Kidney capillary endothelial cell (primary cell): ENCODE measurements around the gene PCDHGB3.
"Not testable (repeated sequence)": the region's sequence is repeated elsewhere in the genome, so short reads cannot be mapped to it uniquely, and the experiment has no call there.

Source experiments
- DNase-seq: peaks from one replicate; pipeline ENCODE4 v3.0.0-alpha.2; 2018; ENCODE audit warnings: low spot score

Gene PCDHGB3

GRCh38 chr5:141392429-141393198 lies 22.6 kb downstream of the PCDHGB3 start, which contains the start of gene PCDHGA8:
Gene PCDHGA8, plus strand, starts transcription at chr5:141392633. Its CDS starts 181 bp downstream, at chr5:141392814.
- no peak for DNase-seq

- no peak for DNase-seq
These were observed 23.2 kb downstream of the PCDHGB3 start for GRCh38 chr5:141393267-141393666.

GRCh38 chr5:141394401-141395187 lies 24.6 kb downstream of the PCDHGB3 start:
- DNase-seq, result not testable (repeated sequence)

- DNase-seq, result not testable (repeated sequence)
These were observed 27.9 kb downstream of the PCDHGB3 start, which contains the start of gene PCDHGB5 for GRCh38 chr5:141397756-141398551. Gene PCDHGB5, plus strand, starts transcription at chr5:141397947. Its CDS starts 181 bp downstream, at chr5:141398128.

DNA sequence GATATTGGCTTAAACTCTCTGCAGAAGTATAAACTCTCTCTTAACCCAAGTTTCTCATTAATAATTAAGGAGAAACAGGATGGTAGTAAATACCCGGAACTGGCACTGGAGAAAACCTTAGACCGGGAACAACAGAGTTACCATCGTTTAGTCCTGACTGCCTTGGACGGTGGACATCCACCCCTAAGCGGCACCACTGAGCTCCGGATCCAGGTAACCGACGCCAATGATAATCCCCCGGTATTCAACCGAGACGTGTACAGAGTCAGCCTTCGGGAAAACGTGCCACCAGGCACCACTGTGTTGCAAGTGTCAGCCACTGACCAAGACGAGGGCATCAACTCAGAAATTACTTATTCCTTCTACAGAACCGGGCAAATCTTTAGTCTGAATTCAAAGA lies 28.6 kb downstream of the PCDHGB3 start:
- DNase-seq, result no peak

DNA sequence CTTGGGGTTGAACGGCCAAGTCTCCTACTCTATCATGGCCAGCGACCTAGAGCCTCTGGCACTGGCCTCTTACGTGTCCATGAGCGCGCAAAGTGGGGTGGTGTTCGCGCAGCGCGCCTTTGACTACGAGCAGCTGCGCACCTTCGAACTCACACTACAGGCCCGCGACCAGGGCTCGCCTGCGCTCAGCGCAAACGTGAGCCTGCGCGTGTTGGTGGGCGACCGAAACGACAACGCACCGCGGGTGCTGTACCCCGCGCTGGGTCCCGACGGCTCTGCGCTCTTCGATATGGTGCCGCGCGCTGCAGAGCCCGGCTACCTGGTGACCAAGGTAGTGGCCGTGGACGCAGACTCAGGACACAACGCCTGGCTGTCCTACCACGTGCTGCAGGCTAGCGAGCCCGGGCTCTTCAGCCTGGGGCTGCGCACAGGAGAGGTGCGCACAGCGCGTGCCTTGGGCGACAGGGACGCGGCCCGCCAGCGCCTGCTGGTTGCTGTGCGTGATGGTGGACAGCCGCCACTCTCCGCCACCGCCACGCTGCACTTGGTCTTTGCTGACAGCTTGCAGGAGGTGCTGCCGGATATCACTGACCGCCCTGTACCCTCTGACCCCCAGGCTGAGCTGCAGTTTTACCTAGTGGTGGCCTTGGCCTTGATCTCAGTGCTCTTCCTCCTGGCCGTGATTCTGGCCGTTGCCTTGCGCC lies 29.7 kb downstream of the PCDHGB3 start:
- no peak for DNase-seq

DNA sequence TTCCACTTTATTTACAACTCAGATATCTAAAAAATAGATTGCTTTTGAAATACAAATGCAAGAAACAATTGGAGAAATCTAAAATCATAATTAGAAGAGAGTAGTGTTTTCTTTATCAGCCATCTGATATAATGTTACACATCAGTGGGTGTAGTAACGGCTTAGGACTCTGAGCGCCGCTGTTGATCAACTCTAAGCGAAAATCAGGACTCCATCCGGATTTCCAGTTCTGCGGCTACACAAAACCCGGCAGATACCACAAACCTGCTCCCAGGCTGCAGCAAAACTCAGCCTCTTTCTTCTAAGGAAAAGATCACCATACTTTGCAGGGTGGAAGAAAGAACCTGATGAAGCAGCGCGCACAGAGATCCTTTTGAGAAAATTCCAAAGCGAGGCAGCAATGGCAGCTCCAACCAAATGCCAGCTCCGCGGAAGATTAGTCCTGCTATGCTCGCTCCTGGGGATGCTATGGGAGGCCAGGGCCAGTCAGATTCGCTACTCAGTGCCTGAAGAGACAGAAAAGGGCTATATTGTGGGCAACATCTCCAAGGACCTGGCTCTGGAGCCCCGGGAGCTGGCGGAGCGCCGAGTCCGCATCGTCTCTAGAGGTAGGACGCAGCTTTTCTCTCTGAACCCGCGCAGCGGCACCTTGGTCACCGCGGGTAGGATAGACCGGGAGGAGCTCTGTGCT lies 32.7 kb downstream of the PCDHGB3 start, which contains the start of gene PCDHGA9:
Gene PCDHGA9 (plus strand): TSS at position 226 of the 691 bp plus-strand sequence. CDS start 175 bp downstream, at position 401.
- DNase-seq, result no peak

GRCh38 chr5:141403387-141403786 lies 33.3 kb downstream of the PCDHGB3 start:
- no peak for DNase-seq

GRCh38 chr5:141407790-141408505 lies 37.9 kb downstream of the PCDHGB3 start, which contains the start of gene PCDHGB6:
Gene PCDHGB6, plus strand, starts transcription at chr5:141408021. Its CDS starts 182 bp downstream, at chr5:141408203.
- not testable (repeated sequence) for DNase-seq

DNA sequence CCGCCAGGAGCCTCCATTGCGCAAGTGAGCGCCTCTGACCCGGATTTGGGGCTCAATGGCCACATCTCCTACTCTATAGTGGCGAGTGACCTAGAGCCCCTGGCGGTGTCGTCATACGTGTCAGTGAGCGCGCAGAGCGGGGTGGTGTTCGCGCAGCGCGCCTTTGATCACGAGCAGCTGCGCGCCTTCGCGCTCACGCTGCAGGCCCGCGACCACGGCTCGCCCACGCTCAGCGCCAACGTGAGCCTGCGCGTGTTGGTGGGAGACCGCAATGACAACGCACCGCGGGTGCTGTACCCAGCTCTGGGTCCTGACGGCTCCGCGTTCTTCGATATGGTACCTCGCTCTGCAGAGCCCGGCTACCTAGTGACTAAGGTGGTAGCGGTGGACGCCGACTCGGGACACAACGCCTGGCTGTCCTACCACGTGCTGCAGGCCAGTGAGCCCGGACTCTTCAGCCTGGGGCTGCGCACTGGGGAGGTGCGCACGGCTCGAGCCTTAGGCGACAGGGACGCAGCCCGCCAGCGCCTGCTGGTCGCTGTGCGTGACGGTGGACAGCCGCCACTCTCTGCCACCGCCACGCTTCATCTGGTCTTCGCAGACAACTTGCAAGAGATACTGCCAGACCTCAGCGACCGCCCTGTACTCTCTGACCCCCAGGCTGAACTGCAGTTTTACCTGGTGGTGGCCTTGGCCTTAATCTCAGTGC lies 39.7 kb downstream of the PCDHGB3 start:
- no peak for DNase-seq

GRCh38 chr5:141411575-141411974 lies 41.5 kb downstream of the PCDHGB3 start:
- DNase-seq, result no peak

- peak; percentile 58 for DNase-seq
These were observed 43.0 kb downstream of the PCDHGB3 start, which contains the start of gene PCDHGA10 for GRCh38 chr5:141412854-141413539. Gene PCDHGA10, plus strand, starts transcription at chr5:141412987. Its CDS starts 189 bp downstream, at chr5:141413176.

- no peak for DNase-seq
These were observed 43.6 kb downstream of the PCDHGB3 start for GRCh38 chr5:141413540-141414069.

DNA sequence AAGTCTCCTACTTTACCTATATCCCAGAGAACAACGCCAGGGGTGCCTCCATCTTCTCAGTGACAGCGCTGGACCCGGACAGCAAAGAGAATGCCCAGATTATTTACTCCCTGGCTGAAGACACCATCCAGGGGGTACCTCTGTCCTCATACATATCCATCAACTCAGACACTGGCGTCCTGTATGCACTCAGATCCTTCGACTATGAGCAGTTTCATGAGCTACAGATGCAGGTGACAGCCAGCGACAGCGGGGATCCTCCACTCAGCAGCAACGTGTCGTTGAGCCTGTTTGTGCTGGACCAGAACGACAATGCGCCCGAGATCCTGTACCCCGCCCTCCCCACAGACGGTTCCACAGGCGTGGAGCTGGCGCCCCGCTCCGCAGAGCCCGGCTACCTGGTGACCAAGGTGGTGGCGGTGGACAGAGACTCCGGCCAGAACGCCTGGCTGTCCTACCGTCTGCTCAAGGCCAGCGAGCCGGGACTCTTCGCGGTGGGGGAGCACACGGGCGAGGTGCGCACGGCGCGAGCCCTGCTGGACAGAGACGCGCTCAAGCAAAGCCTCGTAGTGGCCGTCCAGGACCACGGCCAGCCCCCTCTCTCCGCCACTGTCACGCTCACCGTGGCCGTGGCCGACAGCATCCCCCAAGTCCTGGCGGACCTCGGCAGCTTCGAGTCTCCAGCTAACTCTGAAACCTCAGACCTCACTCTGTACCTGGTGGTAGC lies 44.7 kb downstream of the PCDHGB3 start:
- DNase-seq, result not testable (repeated sequence)

GRCh38 chr5:141415275-141415618 lies 45.2 kb downstream of the PCDHGB3 start:
- not testable (repeated sequence) for DNase-seq

DNA sequence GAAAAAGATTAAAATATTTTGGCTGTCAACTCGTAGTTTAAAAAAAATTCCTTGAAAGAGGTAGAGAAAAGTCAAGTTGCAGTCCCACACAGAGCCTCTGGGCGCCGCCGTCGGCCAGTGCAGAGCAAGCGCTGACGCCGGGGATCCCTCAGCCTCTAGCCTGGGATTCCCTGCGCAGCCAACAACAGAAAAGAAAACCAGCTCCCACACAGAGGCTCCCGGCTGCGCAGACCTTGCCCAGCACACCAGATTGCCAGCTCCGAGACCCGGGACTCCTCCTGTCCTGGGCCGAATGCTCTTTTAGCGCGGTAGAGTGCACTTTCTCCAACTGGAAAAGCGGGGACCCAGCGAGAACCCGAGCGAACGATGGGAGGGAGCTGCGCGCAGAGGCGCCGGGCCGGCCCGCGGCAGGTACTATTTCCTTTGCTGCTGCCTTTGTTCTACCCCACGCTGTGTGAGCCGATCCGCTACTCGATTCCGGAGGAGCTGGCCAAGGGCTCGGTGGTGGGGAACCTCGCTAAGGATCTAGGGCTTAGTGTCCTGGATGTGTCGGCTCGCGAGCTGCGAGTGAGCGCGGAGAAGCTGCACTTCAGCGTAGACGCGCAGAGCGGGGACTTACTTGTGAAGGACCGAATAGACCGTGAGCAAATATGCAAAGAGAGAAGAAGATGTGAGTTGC lies 47.6 kb downstream of the PCDHGB3 start, which contains the start of gene PCDHGB7:
Gene PCDHGB7 (plus strand): TSS at position 184 of the 679 bp plus-strand sequence. CDS start 183 bp downstream, at position 367.
- peak; percentile 76 for DNase-seq
